ENCODE measurements around the gene DSG4.

- TF ChIP-seq ZNF274 (IDR thresholded peaks at IDR 0.05; ENCODE audit: low read length) = no peak
- no peak for TF ChIP-seq ZNF274 (tag by site-specific recombination; IDR thresholded peaks at IDR 0.05; ENCODE audit: borderline replicate concordance)
- no peak for TF ChIP-seq ZNF10 (tag by site-specific recombination; IDR thresholded peaks at IDR 0.05)
Measured at GRCh38 chr18:31436825-31437224, 60.2 kb downstream of the DSG4 start.
